Endothelial cell of umbilical vein (primary cell): ENCODE measurements around the gene MED17. TPM values are rescaled to one million over a fixed set of nuclear protein-coding genes. Genes with fewer than 3 reads are reported as not detected.
"Not testable (repeated sequence)": the region's sequence is repeated elsewhere in the genome, so short reads cannot be mapped to it uniquely, and the experiment has no call there.

Experiments
- BruUV-seq: library from RNA; stranded (reverse); fragments of 400-500 nt; replicated peaks from 2 replicates; lab custom pipeline; 2021; lab: Mats Ljungman, UMichigan
- CTCF ChIA-PET: fragments of 300-600, 350-600 bp; sonication (Branson Sonifier 250); formaldehyde crosslinking; loops from one replicate; lab custom pipeline; 2021; ENCODE audit warnings: antibody characterized with exemption, inconsistent platforms; lab: Charles Lee
- POLR2A ChIA-PET: fragments of 300-600, 350-600 bp; sonication (Branson Sonifier 250); formaldehyde crosslinking; loops from one replicate; lab custom pipeline; 2021; ENCODE audit warnings: antibody characterized with exemption, inconsistent platforms; lab: Charles Lee
- DNase-seq: peaks from one replicate; pipeline ENCODE4 v3.0.0-alpha.2; 2011; ENCODE audit warnings: low read depth, low spot score
- FAIRE-seq: peaks from 2 replicates; lab custom pipeline; 2011; peaks lifted over from hg19 to GRCh38; lab: Jason Lieb, UNC
- H2AFZ ChIP-seq: 2 replicates; pipeline ENCODE4 v1.6.0; 2012; ENCODE audit warnings: low read depth, low read length, control low read depth, inconsistent platforms
- H3K27ac ChIP-seq: 2 replicates; pipeline ENCODE4 v1.5.1; 2011; ENCODE audit warnings: low read depth, mild to moderate bottlenecking, control low read depth, low read length, moderate library complexity; ENCODE audit not compliant: insufficient read depth
- H3K27me3 ChIP-seq, 2 experiments: 2 replicates each; pipeline versions ENCODE4 v1.6.0 to v1.6.1; 2011; ENCODE audit warnings: low read length in 2 of 2, mixed read lengths in 1 of 2; ENCODE audit not compliant: control insufficient read depth in 2 of 2, insufficient read depth in 2 of 2
- H3K36me3 ChIP-seq, 2 experiments: 2 replicates in 1 of 2; 3 replicates in 1 of 2; pipeline ENCODE4 v1.5.1; 2011; ENCODE audit warnings: low read length in 2 of 2, mild to moderate bottlenecking in 1 of 2, moderate library complexity in 1 of 2; ENCODE audit not compliant: control insufficient read depth in 2 of 2, insufficient read depth in 2 of 2; ENCODE audit errors: extremely low read depth in 1 of 2
- H3K4me1 ChIP-seq: 3 replicates; pipeline ENCODE4 v1.5.1; 2011; ENCODE audit warnings: mild to moderate bottlenecking, low read length; ENCODE audit not compliant: control insufficient read depth, insufficient read depth; ENCODE audit errors: extremely low read depth
- H3K4me2 ChIP-seq: 2 replicates; pipeline ENCODE4 v1.6.1; 2011; ENCODE audit warnings: low read length, control low read depth, mixed read lengths; ENCODE audit not compliant: insufficient read depth
- H3K4me3 ChIP-seq, 3 experiments: fragments of 200-600 bp in 1 of 3; sonication (generic), shearing (Covaris generic) in 1 of 3; replicated peaks in 1 of 3; 2 replicates each; pipeline ENCODE4 v1.5.1; 2011 to 2016; ENCODE audit warnings: control low read depth in 3 of 3, low read length in 3 of 3, mild to moderate bottlenecking in 2 of 3, inconsistent platforms in 1 of 3, low read depth in 1 of 3, moderate library complexity in 1 of 3; ENCODE audit not compliant: insufficient read depth in 1 of 3
- H3K79me2 ChIP-seq: 2 replicates; pipeline ENCODE4 v1.6.0; 2012; ENCODE audit warnings: low read length, inconsistent platforms; ENCODE audit not compliant: control insufficient read depth, insufficient read depth
- H3K9ac ChIP-seq: replicated peaks from 2 replicates; pipeline ENCODE3; 2011; ENCODE audit warnings: low read length, control low read depth; ENCODE audit not compliant: insufficient read depth; ENCODE audit errors: extremely low read depth
- H3K9me1 ChIP-seq: replicated peaks from 3 replicates; pipeline ENCODE4 v1.6.0; 2011; ENCODE audit warnings: mild to moderate bottlenecking, low read length; ENCODE audit not compliant: control insufficient read depth, insufficient read depth; ENCODE audit errors: extremely low read depth
- H3K9me3 ChIP-seq: replicated peaks from 2 replicates; pipeline ENCODE4 v1.5.1; 2012; ENCODE audit warnings: low read length, inconsistent platforms; ENCODE audit not compliant: control insufficient read depth, insufficient read depth
- H4K20me1 ChIP-seq: replicated peaks from 2 replicates; pipeline ENCODE3; 2011; ENCODE audit warnings: mild to moderate bottlenecking, low read length; ENCODE audit not compliant: control insufficient read depth, insufficient read depth; ENCODE audit errors: extremely low read depth
- EZH2 ChIP-seq: IDR thresholded peaks from 2 replicates; pipeline ENCODE4 v1.6.1; 2012; ENCODE audit warnings: borderline replicate concordance, low read depth, mild to moderate bottlenecking, moderate library complexity, low read length, inconsistent platforms; ENCODE audit not compliant: severe bottlenecking
- FOS ChIP-seq: IDR thresholded peaks from 2 replicates; pipeline ENCODE4 v1.6.1; 2011; ENCODE audit warnings: mild to moderate bottlenecking, low read length, moderate library complexity, borderline replicate concordance; ENCODE audit not compliant: insufficient read depth
- GATA2 ChIP-seq: IDR thresholded peaks from 2 replicates; pipeline ENCODE4 v1.7.0; 2011; ENCODE audit warnings: low read depth, mild to moderate bottlenecking, moderate library complexity, mixed read lengths, low read length; ENCODE audit not compliant: insufficient read length, insufficient read depth
- JUN ChIP-seq: IDR thresholded peaks from 2 replicates; pipeline ENCODE4 v1.6.1; 2011; ENCODE audit warnings: borderline replicate concordance, low read depth; ENCODE audit not compliant: insufficient read length, insufficient read depth
- MYC ChIP-seq: IDR thresholded peaks from one replicate; pipeline ENCODE4 v1.6.1; 2011; ENCODE audit warnings: mild to moderate bottlenecking, low read depth, low read length
- POLR2A ChIP-seq: IDR thresholded peaks from 2 replicates; pipeline ENCODE4 v1.6.1; 2012; ENCODE audit warnings: low read depth, mild to moderate bottlenecking, control low read depth, low read length
- POLR2AphosphoS5 ChIP-seq: IDR thresholded peaks from 2 replicates; pipeline ENCODE4 v1.6.1; 2012; ENCODE audit warnings: low read depth, mild to moderate bottlenecking, control low read depth, low read length, moderate library complexity; ENCODE audit not compliant: insufficient read depth
- dilution Hi-C: fragments of 300-500 bp; cut with MboI; formaldehyde crosslinking; loops from one replicate; pipeline ENCODE4 v1.15.0; 2019; ENCODE audit warnings: low sequenced_read_pairs; ENCODE audit not compliant: extremely low pct_ligation_motif_present
- intact Hi-C: fragments of 100-400 bp; cut with micrococcal nuclease; formaldehyde crosslinking; loops from one replicate; pipeline ENCODE4 v1.10.0; 2022
- polyA plus RNA-seq, 4 experiments: library from polyadenylated mRNA; depleted of rRNA in 3 of 4; stranded (reverse) in 3 of 4; unstranded in 1 of 4; fragments of >200 nt; gene quantifications; 2 replicates each; pipeline versions ENCODE4 v1.2.1 to v1.2.3, GENCODE V29; 2011 to 2012; ENCODE audit warnings: missing spikeins in 1 of 4
- total RNA-seq: library from RNA; stranded (reverse); gene quantifications from 2 replicates; pipeline ENCODE4 v1.2.3, GENCODE V29; 2021
- TF ChIP-seq, protein P1 (sequence below), 2 donors: IDR thresholded peaks; 1 replicate in 1 of 2; 2 replicates in 1 of 2; pipeline ENCODE4 v1.5.1; 2011; ENCODE audit warnings: low read length in 2 of 2, mild to moderate bottlenecking in 2 of 2, moderate library complexity in 2 of 2, control low read depth in 1 of 2, inconsistent platforms in 1 of 2, low read depth in 1 of 2; ENCODE audit not compliant: insufficient read depth in 1 of 2; ENCODE audit errors: extremely low read depth in 1 of 2
- TF ChIP-seq, protein P2 (sequence below): IDR thresholded peaks from 2 replicates; pipeline ENCODE4 v1.6.1; 2011; ENCODE audit not compliant: insufficient read depth, insufficient read length

MED17 gene
- total and polyA plus RNA-seq, 2 donors (not counting 3 experiments of a cell fraction or from before 2014, with no cell fraction given) = 11.3 to 40.6 TPM

DNA sequence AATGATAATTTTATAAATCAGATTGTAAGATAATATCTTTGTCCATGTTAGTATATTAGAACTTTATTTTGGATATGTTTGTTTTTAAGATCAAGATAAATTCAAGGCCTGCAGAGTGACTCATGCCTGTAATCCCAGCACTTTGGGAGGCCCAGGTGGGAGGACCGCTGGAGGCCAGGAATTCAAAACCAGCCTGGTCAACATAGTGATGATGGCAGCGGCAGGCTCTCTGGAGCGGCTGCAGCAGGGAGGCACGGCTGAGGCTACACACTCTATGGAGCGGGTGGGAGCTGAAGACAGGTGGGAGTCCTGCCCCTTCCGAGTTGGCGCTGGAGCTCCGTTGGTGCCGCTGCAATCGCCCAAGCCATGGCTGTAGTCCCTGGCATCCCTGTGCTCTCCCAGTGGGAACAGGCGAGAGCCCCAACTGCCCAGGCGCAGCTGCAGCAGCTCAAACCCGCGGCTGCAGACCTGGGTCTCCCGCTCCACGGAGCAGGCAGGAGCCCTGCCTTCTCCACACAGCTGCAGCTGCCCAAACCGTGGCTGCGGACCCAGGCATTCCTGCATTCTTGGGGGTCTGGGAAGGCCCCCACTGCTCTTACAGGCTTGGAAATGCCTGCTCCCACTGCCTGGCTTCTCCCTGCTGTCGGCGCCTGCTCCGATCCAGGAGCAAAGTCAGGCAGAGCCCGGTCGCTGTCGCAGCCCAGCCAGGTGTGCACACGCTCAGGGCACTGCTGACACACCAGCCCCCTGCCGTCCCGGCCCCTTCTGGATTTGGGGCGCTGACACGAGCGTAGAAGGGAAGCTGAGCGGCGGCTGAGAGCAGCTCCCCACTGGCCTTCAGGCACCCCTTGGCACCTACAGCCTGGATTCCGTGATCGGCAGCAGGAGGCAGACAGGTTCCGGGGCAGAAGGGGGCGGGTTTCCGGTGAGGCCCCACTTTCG lies 25.9 kb upstream of the MED17 start:
- Histone ChIP-seq H3K27ac (no peak overlapping the region), H3K4me3 (no peak overlapping the region), H3K79me2 (no peaks in the 10 kb centered on the region), H3K27me3 (no peaks in the 10 kb centered on the region), H3K4me2 (no peak overlapping the region), H2AFZ (no peak overlapping the region), H4K20me1 (no peaks in the 10 kb centered on the region), H3K9me3 (no peaks in the 10 kb centered on the region), H3K36me3 (peaks cover 0 to 7% of the 10 kb centered on the region in 2 experiments), H3K4me1 (no peaks in the 10 kb centered on the region), H3K9ac (no peak overlapping the region), H3K9me1 (no peaks in the 10 kb centered on the region)
- FAIRE-seq = no peak
- TF ChIP-seq POLR2A (no peak), GATA2 (no peak), EZH2 (no peak), MYC (no peak), JUN (no peak), FOS (no peak), POLR2AphosphoS5 (no peak)
- TF ChIP-seq, protein P1, sequence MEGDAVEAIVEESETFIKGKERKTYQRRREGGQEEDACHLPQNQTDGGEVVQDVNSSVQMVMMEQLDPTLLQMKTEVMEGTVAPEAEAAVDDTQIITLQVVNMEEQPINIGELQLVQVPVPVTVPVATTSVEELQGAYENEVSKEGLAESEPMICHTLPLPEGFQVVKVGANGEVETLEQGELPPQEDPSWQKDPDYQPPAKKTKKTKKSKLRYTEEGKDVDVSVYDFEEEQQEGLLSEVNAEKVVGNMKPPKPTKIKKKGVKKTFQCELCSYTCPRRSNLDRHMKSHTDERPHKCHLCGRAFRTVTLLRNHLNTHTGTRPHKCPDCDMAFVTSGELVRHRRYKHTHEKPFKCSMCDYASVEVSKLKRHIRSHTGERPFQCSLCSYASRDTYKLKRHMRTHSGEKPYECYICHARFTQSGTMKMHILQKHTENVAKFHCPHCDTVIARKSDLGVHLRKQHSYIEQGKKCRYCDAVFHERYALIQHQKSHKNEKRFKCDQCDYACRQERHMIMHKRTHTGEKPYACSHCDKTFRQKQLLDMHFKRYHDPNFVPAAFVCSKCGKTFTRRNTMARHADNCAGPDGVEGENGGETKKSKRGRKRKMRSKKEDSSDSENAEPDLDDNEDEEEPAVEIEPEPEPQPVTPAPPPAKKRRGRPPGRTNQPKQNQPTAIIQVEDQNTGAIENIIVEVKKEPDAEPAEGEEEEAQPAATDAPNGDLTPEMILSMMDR (IDR thresholded peaks at IDR 0.05; ENCODE audit: extremely low read depth in 1 of 2, insufficient read depth in 1 of 2, low read depth in 1 of 2, low read length in 2 of 2) = no peak
- TF ChIP-seq, protein P2, sequence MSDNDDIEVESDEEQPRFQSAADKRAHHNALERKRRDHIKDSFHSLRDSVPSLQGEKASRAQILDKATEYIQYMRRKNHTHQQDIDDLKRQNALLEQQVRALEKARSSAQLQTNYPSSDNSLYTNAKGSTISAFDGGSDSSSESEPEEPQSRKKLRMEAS = no peak
- no peak for DNase-seq
- ChIA-PET POLR2A (no interaction called here), CTCF (no interaction called here)
- dilution Hi-C loops (no loop called here), intact Hi-C loops (no loop called here)
- BruUV-seq = no TSS peak

DNA sequence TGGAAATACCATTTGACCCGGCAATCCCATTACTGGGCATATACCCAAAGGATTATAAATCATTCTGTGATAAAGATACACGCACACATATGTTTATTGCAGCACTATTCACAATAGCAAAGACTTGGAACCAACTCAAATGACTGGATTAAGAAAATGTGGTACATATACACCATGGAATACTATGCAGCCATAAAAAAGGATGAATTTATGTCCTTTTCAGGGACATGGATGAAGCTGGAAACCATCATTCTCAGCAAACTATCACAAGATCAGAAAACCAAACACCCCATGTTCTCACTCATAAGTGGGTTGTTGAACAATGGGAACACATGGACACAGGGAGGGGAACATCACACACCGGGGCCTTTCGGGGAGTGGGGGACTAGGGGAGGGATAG lies 25.0 kb upstream of the MED17 start:
- CTCF ChIA-PET = interaction anchor here (1.4 kb wide), 1 partner anchor 19 kb away, joined by 3 read pairs; no protein-coding TSS in a partner anchor
- not testable (repeated sequence) for BruUV-seq

More for the DNA sequence above, 25.0 kb upstream of the MED17 start:
- H3K4me2 ChIP-seq, H3K9me1 ChIP-seq, H3K27me3 ChIP-seq, POLR2A ChIA-PET, H3K9ac ChIP-seq, H3K36me3 ChIP-seq, H2AFZ ChIP-seq, H3K79me2 ChIP-seq, H3K4me1 ChIP-seq, dilution Hi-C loops, H3K4me3 ChIP-seq, FAIRE-seq, H3K27ac ChIP-seq, DNase-seq, H4K20me1 ChIP-seq, intact Hi-C loops, H3K9me3 ChIP-seq: not testable (repeated sequence)
